Naive thymus-derived CD4-positive, alpha-beta T cell (primary cell): ENCODE results near the gene EPB41L5. TPM values are rescaled to one million over a fixed set of nuclear protein-coding genes. Genes with fewer than 3 reads are reported as not detected.

Experiments used
- ATAC-seq: fragments of 150-1000 bp; cut with Tn5 transposase; 2 replicates; pipeline ENCODE4 v1.10.0; 2021; ENCODE audit warnings: mild to moderate bottlenecking, moderate library complexity
- CTCF ChIA-PET: fragments of 350-600 bp; sonication (Branson Sonifier 250); formaldehyde crosslinking; loops from one replicate; lab custom pipeline; 2021; ENCODE audit warnings: antibody characterized with exemption; lab: Charles Lee
- POLR2A ChIA-PET: fragments of 350-600 bp; sonication (Branson Sonifier 250); formaldehyde crosslinking; loops from one replicate; lab custom pipeline; 2021; ENCODE audit warnings: antibody characterized with exemption, inconsistent platforms; lab: Charles Lee
- DNase-seq, 9 donors: peaks; one replicate each; pipeline versions ENCODE4 v3.0.0 to v3.0.0-alpha.2; 2020 to 2022; ENCODE audit warnings: mixed read lengths in 1 of 9
- H3K27ac ChIP-seq: one replicate; pipeline ENCODE4 v1.7.0; 2013; ENCODE audit warnings: mild to moderate bottlenecking, low read depth, low read length, moderate library complexity
- H3K27me3 ChIP-seq, 2 donors: one replicate each; pipeline ENCODE4 v1.7.0; 2013; ENCODE audit warnings: low read length in 2 of 2, mild to moderate bottlenecking in 2 of 2, moderate library complexity in 2 of 2; ENCODE audit not compliant: control insufficient read depth in 2 of 2, insufficient read depth in 2 of 2
- H3K36me3 ChIP-seq, 3 experiments: 1 replicate in 2 of 3; 2 replicates in 1 of 3; pipeline ENCODE4 v1.7.0; 2013; ENCODE audit warnings: low read length in 3 of 3, mild to moderate bottlenecking in 3 of 3, moderate library complexity in 1 of 3; ENCODE audit not compliant: insufficient read depth in 3 of 3, control insufficient read depth in 2 of 3
- H3K4me1 ChIP-seq, 2 donors: one replicate each; pipeline ENCODE4 v1.7.0; 2013; ENCODE audit warnings: low read length in 2 of 2, mild to moderate bottlenecking in 2 of 2, moderate library complexity in 1 of 2; ENCODE audit not compliant: control insufficient read depth in 2 of 2, insufficient read depth in 2 of 2
- H3K4me3 ChIP-seq: 2 replicates; pipeline ENCODE4 v1.7.0; 2013; ENCODE audit warnings: mild to moderate bottlenecking, low read length
- H3K9me3 ChIP-seq, 3 experiments: 1 replicate in 2 of 3; 2 replicates in 1 of 3; pipeline ENCODE4 v1.7.0; 2013; ENCODE audit warnings: low read length in 3 of 3; ENCODE audit not compliant: control insufficient read depth in 2 of 3
- H3K27ac Mint-ChIP-seq, 9 donors: one replicate each; pipeline ENCODE4 v1.8.0; 2020 to 2022; ENCODE audit warnings: mixed read lengths in 9 of 9, mild to moderate bottlenecking in 8 of 9, moderate library complexity in 5 of 9, inconsistent platforms in 2 of 9
- H3K27me3 Mint-ChIP-seq, 5 donors: one replicate each; pipeline ENCODE4 v1.8.0; 2021 to 2022; ENCODE audit warnings: mixed read lengths in 5 of 5, mild to moderate bottlenecking in 1 of 5
- H3K36me3 Mint-ChIP-seq, 5 donors: one replicate each; pipeline ENCODE4 v1.8.0; 2020 to 2022; ENCODE audit warnings: mixed read lengths in 5 of 5, mild to moderate bottlenecking in 3 of 5, inconsistent platforms in 1 of 5
- H3K4me1 Mint-ChIP-seq, 7 donors: one replicate each; pipeline ENCODE4 v1.8.0; 2020 to 2022; ENCODE audit warnings: mixed read lengths in 7 of 7, mild to moderate bottlenecking in 3 of 7, inconsistent platforms in 1 of 7
- H3K4me3 Mint-ChIP-seq, 10 donors: one replicate each; pipeline ENCODE4 v1.8.0; 2020 to 2022; ENCODE audit warnings: mild to moderate bottlenecking in 10 of 10, mixed read lengths in 10 of 10, moderate library complexity in 6 of 10, inconsistent platforms in 2 of 10
- H3K9me3 Mint-ChIP-seq, 11 donors: one replicate each; pipeline ENCODE4 v1.8.0; 2020 to 2022; ENCODE audit warnings: mixed read lengths in 11 of 11, mild to moderate bottlenecking in 4 of 11, inconsistent platforms in 1 of 11, moderate library complexity in 1 of 11
- intact Hi-C, 2 donors: fragments of 100-400 bp; cut with micrococcal nuclease; formaldehyde crosslinking; loops; one replicate each; pipeline ENCODE4 v1.15.1; 2023
- polyA plus RNA-seq, 2 donors: library from polyadenylated mRNA; unstranded; fragments of 300-500 nt; fragmentation: Illumina TruSeq; gene quantifications; one replicate each; pipeline ENCODE4 v1.2.3, GENCODE V29; 2021
- total RNA-seq, 6 experiments: library from RNA in 5 of 6; stranded (reverse) in 5 of 6; gene quantifications; 1 replicate in 5 of 6; 2 replicates in 1 of 6; pipeline ENCODE4 v1.2.3 and lab custom pipeline; 2021 to 2026

Gene EPB41L5
- total and polyA plus RNA-seq, 7 experiments from 2014 or later = 2.2 to 9.3 (median 6.5) TPM

GRCh38 chr2:120204945-120205670 is 192.2 kb downstream of the EPB41L5 start:
- no peaks in the 10 kb centered on the region for H3K9me3 ChIP-seq
- no peaks in the 10 kb centered on the region for H3K27me3 ChIP-seq
- H3K27ac ChIP-seq = no peak overlapping the region
- Mint-ChIP-seq H3K27me3 (peaks cover 0 to 2% (median 0%) of the 10 kb centered on the region in 5 donors), H3K4me3 (no peak overlapping the region), H3K36me3 (peaks cover 0 to 11% (median 0%) of the 10 kb centered on the region in 5 donors), H3K9me3 (peaks cover 0 to 3% (median 0%) of the 10 kb centered on the region in 11 donors), H3K27ac (no peak overlapping the region), H3K4me1 (peaks cover 0 to 14% (median 0%) of the 10 kb centered on the region in 7 donors)
- H3K4me1 ChIP-seq = peaks cover 2 to 4% of the 10 kb centered on the region in 2 donors
- POLR2A ChIA-PET = no interaction called here
- H3K36me3 ChIP-seq = no peaks in the 10 kb centered on the region
- no peak for ATAC-seq
- intact Hi-C loops = no loop called here
- no peak for DNase-seq
- CTCF ChIA-PET = interaction anchor here (0.6 to 1.0 kb wide), 2 partner anchors 9 to 1282 kb away, joined by 3 read pairs; no protein-coding TSS in a partner anchor
- no peak overlapping the region for H3K4me3 ChIP-seq

DNA sequence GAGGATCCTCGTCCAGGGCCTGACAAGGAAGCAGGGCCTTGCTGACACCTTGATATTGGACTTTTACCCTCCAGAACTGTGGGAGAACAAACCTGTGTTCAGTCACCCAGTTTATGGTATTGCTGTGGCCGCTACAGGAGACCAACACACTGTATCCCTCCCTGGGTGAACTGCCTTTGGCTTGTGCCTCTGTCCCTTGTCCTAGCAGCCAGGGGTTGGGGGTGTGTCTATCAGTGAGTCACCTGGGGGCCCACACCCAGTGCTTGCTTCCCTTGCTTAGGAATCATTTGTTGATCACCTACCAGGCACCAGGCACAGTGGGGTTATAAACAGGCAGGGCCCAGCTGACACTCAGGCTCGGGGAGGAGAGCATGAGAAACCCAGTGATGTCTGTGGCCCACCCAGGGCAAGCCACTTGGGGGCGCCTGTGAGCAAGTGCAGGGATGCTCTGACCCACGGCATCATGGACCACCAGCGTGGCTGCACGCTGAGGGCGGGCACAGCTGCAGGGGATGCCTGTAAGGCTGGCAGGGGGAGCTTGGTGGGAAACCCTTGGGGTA is 193.2 kb downstream of the EPB41L5 start:
- no peaks in the 10 kb centered on the region for H3K27me3 ChIP-seq
- no peaks in the 10 kb centered on the region for H3K36me3 ChIP-seq
- H3K27ac Mint-ChIP-seq = no peak overlapping the region
- DNase-seq (no peak), ATAC-seq (no peak)
- peaks cover 0 to 2% (median 0%) of the 10 kb centered on the region in 5 donors for H3K27me3 Mint-ChIP-seq
- no peaks in the 10 kb centered on the region for H3K9me3 Mint-ChIP-seq
- POLR2A ChIA-PET = interaction anchor here (1.0 kb wide), 1 partner anchor 85 kb away, joined by 3 read pairs; no protein-coding TSS in a partner anchor
- H3K4me3 Mint-ChIP-seq = no peak overlapping the region
- peaks cover 0 to 19% (median 0%) of the 10 kb centered on the region in 7 donors for H3K4me1 Mint-ChIP-seq
- H3K4me3 ChIP-seq = no peak overlapping the region
- no peak overlapping the region for H3K27ac ChIP-seq
- peaks cover 0 to 7% (median 0%) of the 10 kb centered on the region in 5 donors for H3K36me3 Mint-ChIP-seq
- H3K9me3 ChIP-seq = no peaks in the 10 kb centered on the region
- intact Hi-C loops = loop anchor here (1.0 to 2.0 kb wide), 2 partner anchors 107 kb away; no protein-coding TSS in a partner anchor
- CTCF ChIA-PET = no interaction called here
- H3K4me1 ChIP-seq = peaks cover 8 to 10% of the 10 kb centered on the region in 2 donors

DNA sequence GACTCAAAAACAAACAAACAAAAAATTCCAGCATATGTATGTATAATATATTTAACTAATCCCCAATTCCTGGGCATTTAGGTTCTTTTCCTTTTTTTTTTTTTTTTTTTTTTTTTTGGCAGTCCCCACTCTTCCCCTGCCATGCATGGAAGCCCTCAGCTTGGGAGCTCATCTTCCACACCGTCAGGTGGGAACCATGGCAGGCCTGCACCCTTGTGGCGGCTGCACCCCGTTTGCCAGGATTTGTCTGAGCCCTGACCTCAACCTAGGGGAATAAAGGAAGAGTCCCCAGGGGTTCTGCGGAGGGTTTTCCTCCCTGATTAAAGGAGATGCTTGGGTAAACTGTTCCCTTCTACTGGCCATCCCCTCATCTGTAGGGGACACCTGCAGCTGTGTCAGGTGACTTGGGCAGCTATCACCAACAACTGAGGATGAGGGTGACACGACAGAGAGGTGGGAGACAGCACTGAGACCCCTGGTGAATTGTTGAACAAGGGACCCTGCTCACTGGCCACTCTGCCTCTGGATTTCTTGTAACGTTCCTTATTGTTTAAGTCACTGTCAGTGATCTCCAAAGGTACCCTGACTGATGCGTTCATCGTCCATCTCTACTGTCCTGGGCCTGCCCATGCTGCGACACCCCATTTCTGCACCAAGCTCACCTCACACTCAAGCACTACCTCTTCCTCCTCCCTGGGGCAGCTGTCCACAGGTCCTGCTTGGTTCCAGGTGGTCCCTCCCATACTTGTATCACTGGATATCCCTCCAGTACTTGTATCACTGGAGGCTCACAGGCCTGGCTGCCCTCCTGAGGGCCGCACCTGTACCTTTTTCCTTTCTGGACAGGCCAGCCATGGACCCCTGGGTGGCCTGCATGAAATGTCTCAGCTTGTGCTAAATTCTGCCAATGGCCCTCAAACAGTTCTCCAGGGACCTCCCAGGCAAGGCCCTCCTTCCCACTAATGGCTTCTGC is 195.8 kb downstream of the EPB41L5 start:
- Histone ChIP-seq H3K9me3 (no peaks in the 10 kb centered on the region), H3K4me1 (peaks cover 8 to 10% of the 10 kb centered on the region in 2 donors), H3K4me3 (no peak overlapping the region), H3K36me3 (no peaks in the 10 kb centered on the region), H3K27ac (no peak overlapping the region), H3K27me3 (no peaks in the 10 kb centered on the region)
- ChIA-PET POLR2A (no interaction called here), CTCF (no interaction called here)
- H3K27me3 Mint-ChIP-seq = no peaks in the 10 kb centered on the region
- no peak overlapping the region for H3K4me3 Mint-ChIP-seq
- peaks cover 0 to 9% (median 0%) of the 10 kb centered on the region in 5 donors for H3K36me3 Mint-ChIP-seq
- peaks cover 0 to 2% (median 0%) of the 10 kb centered on the region in 11 donors for H3K9me3 Mint-ChIP-seq
- no peak for DNase-seq
- peaks cover 0 to 19% (median 0%) of the 10 kb centered on the region in 7 donors for H3K4me1 Mint-ChIP-seq
- no peak for ATAC-seq
- intact Hi-C loops = no loop called here
- peak overlapping the region in 3 of 9 donors; percentile 48 to 84 (median 53) for H3K27ac Mint-ChIP-seq

GRCh38 chr2:120209427-120210269 is 196.8 kb downstream of the EPB41L5 start:
- Mint-ChIP-seq H3K36me3 (peaks cover 0 to 9% (median 0%) of the 10 kb centered on the region in 5 donors), H3K27ac (peak overlapping the region in 8 of 9 donors; percentile 27 to 84 (median 56)), H3K27me3 (no peaks in the 10 kb centered on the region), H3K9me3 (peaks cover 0 to 2% (median 0%) of the 10 kb centered on the region in 11 donors), H3K4me3 (peak overlapping the region in 5 of 10 donors; percentile 26 to 70 (median 49)), H3K4me1 (peaks cover 0 to 19% (median 0%) of the 10 kb centered on the region in 7 donors)
- Histone ChIP-seq H3K27ac (no peak overlapping the region), H3K36me3 (no peaks in the 10 kb centered on the region), H3K27me3 (no peaks in the 10 kb centered on the region), H3K9me3 (no peaks in the 10 kb centered on the region), H3K4me1 (peaks cover 8 to 10% of the 10 kb centered on the region in 2 donors), H3K4me3 (no peak overlapping the region)
- ATAC-seq (peak; percentile 33), DNase-seq (no peak)
- ChIA-PET CTCF (interaction anchor here (0.6 to 1.2 kb wide), 2 partner anchors 12 to 532 kb away, joined by 4 read pairs; no protein-coding TSS in a partner anchor), POLR2A (interaction anchor here (0.5 to 1.5 kb wide), 4 partner anchors 12 to 33 kb away, joined by 3 to 5 read pairs (median 4); no protein-coding TSS in a partner anchor)
- intact Hi-C loops = no loop called here

GRCh38 chr2:120210270-120210693 is 197.4 kb downstream of the EPB41L5 start:
- Mint-ChIP-seq H3K36me3 (peaks cover 0 to 9% (median 0%) of the 10 kb centered on the region in 5 donors), H3K9me3 (peaks cover 0 to 2% (median 0%) of the 10 kb centered on the region in 11 donors), H3K27me3 (no peaks in the 10 kb centered on the region), H3K4me1 (peaks cover 0 to 19% (median 0%) of the 10 kb centered on the region in 7 donors), H3K27ac (peak overlapping the region in 7 of 9 donors; percentile 21 to 84 (median 59)), H3K4me3 (peak overlapping the region in 5 of 10 donors; percentile 26 to 70 (median 49))
- Histone ChIP-seq H3K27ac (no peak overlapping the region), H3K9me3 (no peaks in the 10 kb centered on the region), H3K36me3 (no peaks in the 10 kb centered on the region), H3K4me1 (peaks cover 8 to 10% of the 10 kb centered on the region in 2 donors), H3K27me3 (no peaks in the 10 kb centered on the region), H3K4me3 (no peak overlapping the region)
- peak; percentile 66 for ATAC-seq
- CTCF ChIA-PET = interaction anchor here (0.6 to 1.2 kb wide), 2 partner anchors 11 to 532 kb away, joined by 4 read pairs; no protein-coding TSS in a partner anchor
- intact Hi-C loops = no loop called here
- POLR2A ChIA-PET = interaction anchor here (1.1 to 1.5 kb wide), 3 partner anchors 12 to 34 kb away, joined by 4 to 5 read pairs (median 4); no protein-coding TSS in a partner anchor
- DNase-seq = peak in 1 of 9 donors; percentile 15
